ENCODE measurements around the gene ITGA2.

GRCh38 chr5:53019320-53019719 lies 30.2 kb downstream of the ITGA2 start:
- TF ChIP-seq CTCF (IDR thresholded peaks at IDR 0.05) (no peak), POLR2A (IDR thresholded peaks at IDR 0.05) (no peak)

Data from thyroid gland (tissue), 4 donors.